HEK293 (cell line): Measurements from ENCODE around the gene TMEM63A.
A peak's percentile ranks its signal among the peaks of the same experiment; 100 is the strongest.

Experiments used
- CTCF ChIA-PET: fragments of 350-600 bp; formaldehyde crosslinking; extraction: SDS; loops from one replicate; lab custom pipeline; 2021; ENCODE audit warnings: antibody characterized with exemption; lab: Yijun Ruan, JAX
- POLR2A ChIA-PET: fragments of 300-600 bp; formaldehyde crosslinking; extraction: SDS; loops from one replicate; lab custom pipeline; 2020; ENCODE audit warnings: antibody characterized with exemption, inconsistent platforms; lab: Yijun Ruan, JAX
- H3K27ac ChIP-seq: fragments of 200-500 bp; sonication (Bioruptor generic); 2 replicates; pipeline ENCODE4 v1.5.1; 2014; ENCODE audit warnings: low read depth, low read length, control low read depth, inconsistent platforms; ENCODE audit errors: extremely low read depth
- H3K36me3 ChIP-seq, 2 experiments: fragments of 200-500 bp in 1 of 2; sonication (Bioruptor generic) in 1 of 2; 1 replicate in 1 of 2; 2 replicates in 1 of 2; pipeline ENCODE4 v1.5.1; 2014 to 2017; ENCODE audit warnings: inconsistent platforms in 2 of 2, low read length in 2 of 2; ENCODE audit not compliant: control insufficient read depth in 2 of 2, insufficient read depth in 1 of 2
- H3K4me1 ChIP-seq: fragments of 200-500 bp; sonication (Bioruptor generic); 2 replicates; pipeline ENCODE4 v1.5.1; 2014; ENCODE audit warnings: mild to moderate bottlenecking, low read length, inconsistent platforms; ENCODE audit not compliant: control insufficient read depth, insufficient read depth
- H3K4me3 ChIP-seq: 2 replicates; pipeline ENCODE4 v1.5.1; 2011; ENCODE audit warnings: low read depth, mild to moderate bottlenecking, control low read depth, low read length, moderate library complexity
- H3K9me3 ChIP-seq: fragments of 200-500 bp; sonication (Bioruptor generic); 2 replicates; pipeline ENCODE4 v1.5.1; 2014; ENCODE audit warnings: low read depth, low read length, inconsistent platforms; ENCODE audit not compliant: control insufficient read depth, insufficient read depth
- GLIS1 ChIP-seq: fragments of 450-650 bp; formaldehyde crosslinking; IDR thresholded peaks from 2 replicates; pipeline ENCODE4 v1.5.1; 2016; ENCODE audit warnings: missing biosample characterization, missing genetic modification characterization
- HOXA7 ChIP-seq: sonication (generic); formaldehyde crosslinking; IDR thresholded peaks from 2 replicates; pipeline ENCODE4 v1.8.1; 2022; ENCODE audit warnings: missing genetic modification reagents, borderline replicate concordance
- KLF1 ChIP-seq: fragments of 450-650 bp; formaldehyde crosslinking; IDR thresholded peaks from 2 replicates; pipeline ENCODE4 v1.5.1; 2016; ENCODE audit warnings: missing biosample characterization, missing genetic modification characterization
- KLF17 ChIP-seq: fragments of 450-650 bp; formaldehyde crosslinking; IDR thresholded peaks from 2 replicates; pipeline ENCODE4 v1.5.1; 2016; ENCODE audit warnings: missing biosample characterization, missing genetic modification characterization
- TRIM28 ChIP-seq: IDR thresholded peaks from 2 replicates; pipeline ENCODE4 v1.6.1; 2011; ENCODE audit warnings: low read length, control low read depth, borderline replicate concordance
- WT1 ChIP-seq: fragments of 450-650 bp; formaldehyde crosslinking; IDR thresholded peaks from 2 replicates; pipeline ENCODE4 v1.5.1; 2016; ENCODE audit warnings: missing biosample characterization, missing genetic modification characterization
- ZBTB11 ChIP-seq: fragments of 450-650 bp; formaldehyde crosslinking; conservative IDR thresholded peaks from 2 replicates; pipeline ENCODE4 v1.5.1; 2016; ENCODE audit warnings: low read depth, missing biosample characterization, missing genetic modification characterization
- ZFP3 ChIP-seq: fragments of 450-650 bp; formaldehyde crosslinking; IDR thresholded peaks from 2 replicates; pipeline ENCODE4 v1.5.1; 2016; ENCODE audit warnings: low read depth, missing biosample characterization, missing genetic modification characterization
- ZIC2 ChIP-seq: fragments of 450-650 bp; formaldehyde crosslinking; IDR thresholded peaks from 2 replicates; pipeline ENCODE4 v1.5.1; 2016; ENCODE audit warnings: missing biosample characterization, missing genetic modification characterization
- ZNF214 ChIP-seq: fragments of 450-650 bp; formaldehyde crosslinking; IDR thresholded peaks from 2 replicates; pipeline ENCODE4 v1.5.1; 2017; ENCODE audit warnings: missing biosample characterization, mild to moderate bottlenecking, missing genetic modification characterization, borderline replicate concordance
- ZNF221 ChIP-seq: fragments of 450-650 bp; formaldehyde crosslinking; IDR thresholded peaks from 2 replicates; pipeline ENCODE4 v1.5.1; 2017; ENCODE audit warnings: missing biosample characterization, missing genetic modification characterization, borderline replicate concordance
- ZNF24 ChIP-seq: fragments of 450-650 bp; formaldehyde crosslinking; IDR thresholded peaks from 2 replicates; pipeline ENCODE4 v1.5.1; 2016; ENCODE audit warnings: missing biosample characterization, missing genetic modification characterization
- ZNF366 ChIP-seq: fragments of 450-650 bp; formaldehyde crosslinking; conservative IDR thresholded peaks from 2 replicates; pipeline ENCODE4 v1.5.1; 2016; ENCODE audit warnings: missing biosample characterization, missing genetic modification characterization
- ZNF394 ChIP-seq: fragments of 450-650 bp; formaldehyde crosslinking; IDR thresholded peaks from 2 replicates; pipeline ENCODE4 v1.5.1; 2016; ENCODE audit warnings: missing biosample characterization, missing genetic modification characterization, mild to moderate bottlenecking, moderate library complexity, borderline replicate concordance
- ZNF398 ChIP-seq: fragments of 450-650 bp; formaldehyde crosslinking; IDR thresholded peaks from 2 replicates; pipeline ENCODE4 v1.5.1; 2017; ENCODE audit warnings: missing biosample characterization, missing genetic modification characterization
- ZNF426 ChIP-seq: fragments of 450-650 bp; formaldehyde crosslinking; IDR thresholded peaks from 2 replicates; pipeline ENCODE4 v1.5.1; 2017; ENCODE audit warnings: missing biosample characterization, missing genetic modification characterization, mild to moderate bottlenecking, inconsistent platforms, moderate library complexity
- ZNF529 ChIP-seq: fragments of 450-650 bp; formaldehyde crosslinking; IDR thresholded peaks from 2 replicates; pipeline ENCODE4 v1.5.1; 2017; ENCODE audit warnings: missing genetic modification characterization, missing biosample characterization; ENCODE audit not compliant: insufficient replicate concordance
- ZNF658 ChIP-seq: fragments of 450-650 bp; formaldehyde crosslinking; IDR thresholded peaks from 2 replicates; pipeline ENCODE4; 2016; ENCODE audit warnings: missing biosample characterization, missing genetic modification characterization
- ZNF664 ChIP-seq: fragments of 450-650 bp; formaldehyde crosslinking; IDR thresholded peaks from 2 replicates; pipeline ENCODE4 v1.5.1; 2016; ENCODE audit warnings: missing biosample characterization, missing genetic modification characterization
- ZNF776 ChIP-seq: fragments of 450-650 bp; formaldehyde crosslinking; IDR thresholded peaks from 2 replicates; pipeline ENCODE4 v1.5.0; 2017; ENCODE audit warnings: missing biosample characterization, missing genetic modification characterization, borderline replicate concordance
- ZNF791 ChIP-seq: fragments of 450-650 bp; formaldehyde crosslinking; IDR thresholded peaks from 2 replicates; pipeline ENCODE4 v1.5.1; 2016; ENCODE audit warnings: missing biosample characterization, missing genetic modification characterization
- ZXDB ChIP-seq: fragments of 450-650 bp; formaldehyde crosslinking; IDR thresholded peaks from 2 replicates; pipeline ENCODE4 v1.5.1; 2016; ENCODE audit warnings: missing biosample characterization, missing genetic modification characterization
- TF ChIP-seq, protein P1 (sequence below): fragments of 450-650 bp; formaldehyde crosslinking; IDR thresholded peaks from 2 replicates; pipeline ENCODE4 v1.5.1; 2016; ENCODE audit warnings: missing biosample characterization, missing genetic modification characterization
- TF ChIP-seq, protein P2 (sequence below): IDR thresholded peaks from 2 replicates; pipeline ENCODE4 v1.6.1; 2011; ENCODE audit warnings: mild to moderate bottlenecking, low read depth, low read length, borderline replicate concordance
- TF ChIP-seq, protein P3 (sequence below): fragments of 450-650 bp; formaldehyde crosslinking; IDR thresholded peaks from 2 replicates; pipeline ENCODE4 v1.5.1; 2016; ENCODE audit warnings: missing biosample characterization, missing genetic modification characterization

Gene TMEM63A

DNA sequence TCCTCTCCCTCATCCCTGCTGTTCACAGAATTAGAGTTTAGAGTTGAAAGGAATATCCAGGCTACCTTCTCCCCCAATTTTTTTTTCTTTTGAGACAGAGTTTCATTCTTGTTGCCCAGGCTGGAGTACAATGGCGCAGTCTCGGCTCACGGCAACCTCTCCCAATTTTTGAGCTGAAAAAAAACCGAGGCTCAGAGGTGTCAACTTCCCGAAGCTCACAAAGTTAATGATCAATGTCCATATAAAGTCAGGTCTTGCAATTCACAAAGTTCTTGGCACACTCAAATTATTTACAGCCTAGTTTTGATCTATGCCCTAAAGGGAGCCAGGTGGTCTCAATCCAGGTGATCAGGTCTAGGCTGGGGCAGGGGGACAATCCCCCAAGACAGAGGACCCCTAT is 7.6 kb upstream of the TMEM63A start:
- POLR2A ChIA-PET = no interaction called here
- TF ChIP-seq HOXA7 = no peak
- TF ChIP-seq, protein P1, sequence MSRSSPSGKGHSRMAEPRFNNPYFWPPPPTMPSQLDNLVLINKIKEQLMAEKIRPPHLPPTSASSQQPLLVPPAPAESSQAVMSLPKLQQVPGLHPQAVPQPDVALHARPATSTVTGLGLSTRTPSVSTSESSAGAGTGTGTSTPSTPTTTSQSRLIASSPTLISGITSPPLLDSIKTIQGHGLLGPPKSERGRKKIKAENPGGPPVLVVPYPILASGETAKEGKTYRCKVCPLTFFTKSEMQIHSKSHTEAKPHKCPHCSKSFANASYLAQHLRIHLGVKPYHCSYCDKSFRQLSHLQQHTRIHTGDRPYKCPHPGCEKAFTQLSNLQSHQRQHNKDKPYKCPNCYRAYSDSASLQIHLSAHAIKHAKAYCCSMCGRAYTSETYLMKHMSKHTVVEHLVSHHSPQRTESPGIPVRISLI = no peak
- TF ChIP-seq, protein P2, sequence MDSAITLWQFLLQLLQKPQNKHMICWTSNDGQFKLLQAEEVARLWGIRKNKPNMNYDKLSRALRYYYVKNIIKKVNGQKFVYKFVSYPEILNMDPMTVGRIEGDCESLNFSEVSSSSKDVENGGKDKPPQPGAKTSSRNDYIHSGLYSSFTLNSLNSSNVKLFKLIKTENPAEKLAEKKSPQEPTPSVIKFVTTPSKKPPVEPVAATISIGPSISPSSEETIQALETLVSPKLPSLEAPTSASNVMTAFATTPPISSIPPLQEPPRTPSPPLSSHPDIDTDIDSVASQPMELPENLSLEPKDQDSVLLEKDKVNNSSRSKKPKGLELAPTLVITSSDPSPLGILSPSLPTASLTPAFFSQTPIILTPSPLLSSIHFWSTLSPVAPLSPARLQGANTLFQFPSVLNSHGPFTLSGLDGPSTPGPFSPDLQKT = no peak
- no peak for TF ChIP-seq ZXDB (tag by site-specific recombination)
- TF ChIP-seq ZNF658 (tag by site-specific recombination) = no peak
- no peak for TF ChIP-seq ZNF394 (tag by site-specific recombination)
- TF ChIP-seq ZNF791 (tag by site-specific recombination) = no peak
- TF ChIP-seq ZNF24 (tag by site-specific recombination) = no peak
- TF ChIP-seq ZFP3 = no peak
- no peak for TF ChIP-seq ZNF664 (tag by site-specific recombination)
- no peak for TF ChIP-seq ZNF366 (tag by site-specific recombination)
- TF ChIP-seq, protein P3, sequence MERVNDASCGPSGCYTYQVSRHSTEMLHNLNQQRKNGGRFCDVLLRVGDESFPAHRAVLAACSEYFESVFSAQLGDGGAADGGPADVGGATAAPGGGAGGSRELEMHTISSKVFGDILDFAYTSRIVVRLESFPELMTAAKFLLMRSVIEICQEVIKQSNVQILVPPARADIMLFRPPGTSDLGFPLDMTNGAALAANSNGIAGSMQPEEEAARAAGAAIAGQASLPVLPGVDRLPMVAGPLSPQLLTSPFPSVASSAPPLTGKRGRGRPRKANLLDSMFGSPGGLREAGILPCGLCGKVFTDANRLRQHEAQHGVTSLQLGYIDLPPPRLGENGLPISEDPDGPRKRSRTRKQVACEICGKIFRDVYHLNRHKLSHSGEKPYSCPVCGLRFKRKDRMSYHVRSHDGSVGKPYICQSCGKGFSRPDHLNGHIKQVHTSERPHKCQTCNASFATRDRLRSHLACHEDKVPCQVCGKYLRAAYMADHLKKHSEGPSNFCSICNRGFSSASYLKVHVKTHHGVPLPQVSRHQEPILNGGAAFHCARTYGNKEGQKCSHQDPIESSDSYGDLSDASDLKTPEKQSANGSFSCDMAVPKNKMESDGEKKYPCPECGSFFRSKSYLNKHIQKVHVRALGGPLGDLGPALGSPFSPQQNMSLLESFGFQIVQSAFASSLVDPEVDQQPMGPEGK (tag by site-specific recombination) = no peak
- TF ChIP-seq TRIM28 = no peak
- no peak for TF ChIP-seq ZNF776 (tag by site-specific recombination)
- TF ChIP-seq ZNF214 (tag by site-specific recombination) = no peak
- TF ChIP-seq ZNF529 = no peak
- TF ChIP-seq ZBTB11 (tag by site-specific recombination) = no peak
- CTCF ChIA-PET = interaction anchor here (0.8 to 1.8 kb wide), 4 partner anchors 12 to 415 kb away, joined by 3 to 12 read pairs (median 6); no protein-coding TSS in a partner anchor
- H3K4me1 ChIP-seq = no peaks in the 10 kb centered on the region
- no peaks in the 10 kb centered on the region for H3K9me3 ChIP-seq
- H3K36me3 ChIP-seq = no peaks in the 10 kb centered on the region
- H3K4me3 ChIP-seq = no peak overlapping the region
- no peak overlapping the region for H3K27ac ChIP-seq

DNA sequence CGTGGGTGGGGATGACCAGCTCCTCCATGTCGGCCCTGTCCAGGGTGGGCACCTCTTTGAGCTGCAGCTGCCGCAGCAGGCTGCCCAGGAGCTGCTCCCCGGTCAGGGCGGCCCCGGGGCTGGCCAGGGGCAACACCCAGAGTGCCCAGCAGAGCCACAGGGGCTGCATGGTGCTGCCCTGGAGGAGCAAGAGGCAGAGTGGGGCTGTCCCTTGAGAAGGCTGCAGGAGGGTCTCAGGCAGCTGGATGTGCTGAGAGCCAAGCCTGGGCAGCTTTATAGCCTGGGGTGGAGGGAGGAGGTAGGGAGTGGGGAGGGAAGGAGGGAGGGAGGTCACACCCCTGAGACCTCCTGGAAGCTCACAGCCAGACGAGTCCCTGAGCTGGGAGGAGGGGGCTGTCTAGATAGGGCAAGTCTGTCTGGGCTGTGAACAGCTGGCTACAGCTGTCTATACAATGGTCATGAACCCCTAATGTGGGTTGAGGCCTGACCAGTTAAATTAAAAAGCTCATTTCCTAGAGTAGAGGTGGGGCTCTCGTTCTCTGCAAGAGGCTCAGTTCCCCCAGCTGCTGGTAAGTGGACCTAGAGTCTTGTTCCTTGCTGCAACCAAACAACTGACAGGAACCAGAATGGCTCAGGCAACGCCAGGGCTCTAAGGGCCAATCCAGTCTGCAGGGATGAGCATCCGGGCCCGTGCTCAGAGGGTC is 6.9 kb upstream of the TMEM63A start, which contains the start of gene LEFTY1:
TSS of gene LEFTY1 (minus strand) at position 249 of the 704 bp plus-strand sequence. CDS start at position 169, 80 bp downstream.
- no peaks in the 10 kb centered on the region for H3K4me1 ChIP-seq
- H3K27ac ChIP-seq = no peak within 1 kb of the TSS
- H3K9me3 ChIP-seq = no peaks in the 10 kb centered on the region
- ChIA-PET CTCF (interaction anchor here (0.7 to 1.8 kb wide), 5 partner anchors 11 to 414 kb away, joined by 3 to 12 read pairs (median 5); no protein-coding TSS in a partner anchor), POLR2A (interaction anchor here (0.5 to 0.8 kb wide), 2 partner anchors 35 to 282 kb away, joined by 6 to 10 read pairs; partner anchors contain the start of gene PYCR2)
- TF ChIP-seq KLF17 (peak; percentile 57; the same call in 1 of the 2 replicates), KLF1 (tag by site-specific recombination) (peak; percentile 60), ZNF221 (tag by site-specific recombination) (no peak), GLIS1 (tag by site-specific recombination) (peak; percentile 34; the same call in 1 of the 2 replicates), ZIC2 (tag by site-specific recombination) (peak; percentile 69), WT1 (tag by site-specific recombination) (peak; percentile 48; the same call in 1 of the 2 replicates), ZNF398 (peak; percentile 89), ZNF426 (tag by site-specific recombination) (no peak)
- H3K4me3 ChIP-seq = no peak within 1 kb of the TSS
- H3K36me3 ChIP-seq = no peaks in the 10 kb centered on the region
